C4-2B (cell line): ENCODE data around the gene TMEM109.

Experiments used
- CTCF ChIP-seq: fragments of 450-650 bp; conservative IDR thresholded peaks from 2 replicates; pipeline ENCODE4 v1.5.1; 2017; ENCODE audit warnings: mild to moderate bottlenecking
- ZFX ChIP-seq: fragments of 450-650 bp; IDR thresholded peaks from 2 replicates; pipeline ENCODE4 v1.6.1; 2017

GRCh38 chr11:60902625-60903024, 11.3 kb upstream of the TMEM109 start:
- TF ChIP-seq CTCF = no peak
- TF ChIP-seq ZFX = no peak
